SHP77 (cell line): ENCODE results near the gene GAN.

ENCODE experiments used
- DNase-seq, 2 experiments: peaks; one replicate each; lab custom pipeline; 2025; lab: John Stamatoyannopoulos, UW

Gene GAN, protein sequence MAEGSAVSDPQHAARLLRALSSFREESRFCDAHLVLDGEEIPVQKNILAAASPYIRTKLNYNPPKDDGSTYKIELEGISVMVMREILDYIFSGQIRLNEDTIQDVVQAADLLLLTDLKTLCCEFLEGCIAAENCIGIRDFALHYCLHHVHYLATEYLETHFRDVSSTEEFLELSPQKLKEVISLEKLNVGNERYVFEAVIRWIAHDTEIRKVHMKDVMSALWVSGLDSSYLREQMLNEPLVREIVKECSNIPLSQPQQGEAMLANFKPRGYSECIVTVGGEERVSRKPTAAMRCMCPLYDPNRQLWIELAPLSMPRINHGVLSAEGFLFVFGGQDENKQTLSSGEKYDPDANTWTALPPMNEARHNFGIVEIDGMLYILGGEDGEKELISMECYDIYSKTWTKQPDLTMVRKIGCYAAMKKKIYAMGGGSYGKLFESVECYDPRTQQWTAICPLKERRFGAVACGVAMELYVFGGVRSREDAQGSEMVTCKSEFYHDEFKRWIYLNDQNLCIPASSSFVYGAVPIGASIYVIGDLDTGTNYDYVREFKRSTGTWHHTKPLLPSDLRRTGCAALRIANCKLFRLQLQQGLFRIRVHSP

DNA sequence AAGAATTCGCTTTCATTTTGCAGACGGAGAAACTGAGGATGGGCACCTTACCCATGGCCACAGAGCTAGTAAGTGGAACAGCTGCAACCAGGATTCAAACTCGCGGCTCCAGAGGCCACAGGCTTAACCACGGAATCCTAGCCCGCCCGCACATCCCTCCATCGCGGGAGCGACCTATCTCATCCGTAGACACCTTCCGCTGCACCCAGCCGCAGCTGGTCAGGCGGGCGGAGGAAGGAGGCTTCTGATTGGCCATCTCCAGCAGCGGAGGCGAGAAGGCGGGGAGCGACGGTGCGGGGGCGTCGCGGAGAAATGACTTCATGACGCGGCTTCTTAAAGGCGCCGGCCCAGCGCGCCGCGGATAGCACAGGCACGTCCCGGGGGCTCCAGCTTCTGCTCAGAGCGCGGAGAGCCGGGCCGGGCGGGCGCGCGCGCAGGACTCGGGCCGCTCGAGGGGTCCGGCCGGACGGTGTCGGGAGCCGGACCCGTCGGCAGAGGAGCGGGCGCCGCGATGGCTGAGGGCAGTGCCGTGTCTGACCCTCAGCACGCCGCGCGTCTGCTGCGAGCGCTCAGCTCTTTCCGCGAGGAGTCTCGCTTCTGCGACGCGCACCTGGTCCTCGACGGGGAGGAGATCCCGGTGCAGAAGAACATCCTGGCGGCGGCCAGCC is at the start of gene GAN:
Gene GAN, plus strand, starts transcription at position 360 of the 668 bp plus-strand sequence. Its CDS starts 152 bp downstream, at position 512.
- peak; percentile 97 to 99 for DNase-seq

DNA sequence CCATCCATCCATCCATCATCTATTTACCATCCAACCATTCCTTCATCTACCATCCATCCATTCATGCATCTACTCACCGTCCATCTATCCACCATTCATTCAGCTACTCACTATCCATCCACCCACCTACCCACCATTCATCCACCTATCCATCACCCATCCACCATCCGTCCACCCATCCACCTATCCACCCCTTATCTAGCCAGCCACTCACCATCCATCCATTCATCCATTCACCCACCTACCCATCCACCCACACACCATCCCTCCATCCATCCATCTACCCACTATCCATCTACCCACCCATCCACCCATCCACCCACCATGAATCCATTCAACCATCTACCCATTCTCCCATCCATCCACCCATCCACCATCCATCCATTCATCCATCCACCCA is 49.7 kb upstream of the GAN start:
- DNase-seq: no peak

DNA sequence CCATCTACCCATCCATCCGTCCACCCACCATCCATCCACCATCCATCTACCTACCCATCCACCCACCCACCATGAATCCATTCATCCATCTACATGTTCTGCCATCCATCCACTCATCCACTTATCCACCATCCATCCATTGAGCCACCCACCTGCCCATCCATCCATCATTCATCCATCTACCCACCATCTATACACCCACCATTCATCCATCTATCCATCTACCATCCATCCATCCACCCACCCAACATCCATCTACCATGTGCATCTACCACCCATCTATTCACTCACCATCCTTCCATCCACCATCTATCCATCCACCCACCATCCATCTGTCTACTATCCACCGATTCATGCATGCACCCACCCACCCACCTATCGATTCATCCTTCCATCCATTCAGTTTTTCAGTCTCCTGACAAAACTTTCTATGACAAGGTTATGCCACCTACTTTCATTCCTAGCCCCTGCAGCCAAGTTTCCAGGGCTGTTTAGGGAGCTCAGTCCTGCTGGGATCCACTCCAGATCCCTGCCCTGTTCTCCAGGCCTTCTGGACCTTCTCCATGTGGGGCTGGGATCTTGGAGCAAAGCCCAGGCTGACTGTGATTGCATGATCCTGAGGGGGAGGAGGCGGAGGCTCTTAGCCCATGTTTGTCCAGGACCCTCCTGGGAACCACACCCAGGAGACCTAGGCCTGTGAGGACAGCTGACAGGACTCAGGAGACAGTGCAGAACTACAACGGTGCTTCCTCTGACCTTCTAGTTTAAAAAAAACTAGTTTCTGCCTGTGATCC is 48.9 kb upstream of the GAN start:
- no peak for DNase-seq

DNA sequence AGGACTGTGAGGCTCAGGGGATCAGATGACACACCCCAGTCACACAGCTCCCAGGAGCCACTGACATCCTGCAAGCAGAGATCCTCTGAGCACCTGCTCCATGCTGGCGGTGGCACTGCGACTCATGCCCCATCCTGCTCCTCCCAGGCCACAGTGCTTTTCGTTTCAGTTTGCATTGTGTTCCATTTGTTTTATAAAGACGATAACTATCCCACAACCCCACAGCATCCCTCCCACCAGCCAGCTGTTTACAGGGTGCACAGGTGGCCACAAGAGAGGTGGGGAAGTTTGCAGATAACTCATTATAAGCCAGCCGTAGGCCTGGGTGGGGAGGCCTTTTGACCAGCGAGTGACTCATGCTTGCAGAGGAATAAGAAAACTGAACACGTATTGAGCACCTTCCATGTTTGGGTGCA is 48.1 kb upstream of the GAN start:
- DNase-seq: peak in 1 of 2 experiments; percentile 39

DNA sequence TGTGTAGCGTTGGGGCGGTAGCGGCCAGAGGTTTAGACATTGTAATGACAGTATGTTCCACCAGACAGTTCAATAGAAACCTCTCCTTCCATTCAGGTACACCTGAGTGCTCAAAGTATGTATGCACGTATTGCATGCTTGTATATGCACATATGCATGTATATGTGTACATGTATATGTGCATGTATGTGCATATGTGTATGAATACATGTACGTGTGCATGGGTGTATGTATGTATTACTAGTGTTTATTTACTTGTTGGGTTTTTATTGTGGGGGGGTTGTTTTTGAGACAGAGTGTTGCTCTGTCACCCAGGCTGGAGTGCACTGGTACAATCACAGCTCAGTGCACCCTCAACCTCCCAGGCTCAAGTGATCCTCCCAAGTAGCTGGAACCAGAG is 46.3 kb upstream of the GAN start:
- DNase-seq: no peak

DNA sequence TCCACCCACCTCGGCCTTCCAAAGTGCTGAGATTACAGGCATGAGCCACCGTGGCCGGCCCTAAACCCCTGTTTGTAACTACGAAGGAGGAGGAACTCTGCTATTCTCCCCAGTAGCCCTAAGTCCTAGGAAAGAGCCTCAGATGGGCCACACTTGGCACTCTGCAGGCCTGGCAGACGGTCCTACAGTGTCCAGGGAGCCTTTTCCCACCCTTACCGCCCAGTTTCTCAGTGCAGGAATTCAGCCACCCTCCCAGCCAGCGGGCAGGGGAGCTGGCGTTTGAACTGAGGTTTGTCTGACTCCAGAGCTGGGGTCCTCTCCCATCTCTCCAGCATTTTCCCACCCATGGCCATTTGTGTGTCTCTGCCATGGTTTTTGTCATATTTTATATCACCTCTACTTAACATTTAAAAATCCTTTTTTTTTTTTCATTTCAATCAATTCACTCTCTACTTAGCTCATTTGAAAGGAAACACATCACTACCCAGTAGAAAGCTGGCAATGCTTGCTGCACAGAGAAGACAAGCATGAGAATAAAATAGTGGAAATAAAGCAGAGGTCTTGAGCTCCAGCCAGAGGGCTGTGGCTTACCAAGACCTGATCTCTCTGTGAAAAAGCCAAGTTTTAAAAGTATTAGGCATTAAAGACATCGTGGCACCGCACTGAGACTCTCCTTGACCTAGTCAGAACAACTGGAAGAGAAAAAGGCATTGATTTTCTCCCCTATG is 41.4 kb upstream of the GAN start:
- no peak for DNase-seq

DNA sequence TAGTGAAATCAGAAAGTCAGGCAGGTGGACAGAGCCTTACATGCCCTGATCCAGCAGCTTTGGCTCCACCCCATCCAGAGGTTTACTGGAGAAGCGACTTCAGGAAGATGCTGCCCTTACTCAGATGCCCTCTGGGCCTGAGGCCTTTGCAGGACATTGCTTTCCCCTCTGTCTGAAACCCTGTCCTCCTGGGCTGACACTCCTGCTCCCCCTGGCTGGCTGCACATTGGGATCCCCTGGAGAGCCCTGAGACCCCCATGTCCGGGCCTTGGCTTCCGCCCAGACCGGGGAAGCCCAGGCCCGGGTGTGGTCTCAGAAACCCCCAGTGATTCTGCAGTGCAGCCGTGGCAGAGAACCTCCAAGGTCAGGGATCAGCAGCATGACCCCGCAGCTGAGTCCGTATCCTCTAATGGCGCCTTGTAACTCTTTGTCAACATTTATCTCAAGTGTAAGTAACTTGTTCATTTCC is 39.7 kb upstream of the GAN start:
- DNase-seq: no peak

DNA sequence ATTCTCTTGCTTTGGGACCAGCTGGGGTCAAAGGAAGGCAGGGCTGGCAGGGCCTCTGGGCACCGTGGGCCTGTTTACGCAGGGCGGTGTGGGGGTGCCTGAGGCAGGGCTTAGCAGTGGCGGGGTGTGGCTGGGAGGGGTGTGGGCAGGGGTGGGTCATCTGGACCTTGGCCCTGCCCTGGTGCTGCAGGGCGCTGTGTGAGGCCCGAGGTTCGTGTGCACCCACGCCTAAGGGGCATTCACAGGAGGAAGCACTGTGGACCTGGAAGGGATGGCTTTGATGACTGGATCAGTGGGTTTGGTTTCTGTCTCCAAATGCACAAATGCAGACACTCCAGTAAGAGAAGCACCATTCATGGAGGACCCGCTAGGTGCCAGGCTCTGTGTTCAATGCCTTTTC is 39.0 kb upstream of the GAN start:
- DNase-seq: no peak

DNA sequence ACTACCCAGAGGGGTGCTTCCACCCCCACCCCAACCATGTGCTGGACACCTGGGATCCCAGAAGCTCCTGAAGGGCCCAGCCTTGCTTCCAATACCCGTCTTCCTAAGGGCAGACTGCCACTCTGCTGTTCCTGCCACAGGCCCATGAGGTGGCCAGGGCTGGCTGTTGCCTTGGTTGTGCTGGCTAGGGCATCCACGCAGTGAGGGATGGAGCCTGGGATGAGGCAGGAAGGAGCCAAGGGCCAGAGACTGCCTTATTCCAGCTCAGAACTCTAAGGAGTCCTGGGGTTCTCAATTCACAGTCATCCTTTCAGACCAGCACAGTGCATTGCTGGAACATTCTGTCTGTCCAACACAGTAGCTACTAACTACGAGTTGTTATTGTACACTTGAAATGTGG is 38.4 kb upstream of the GAN start:
- DNase-seq: no peak

DNA sequence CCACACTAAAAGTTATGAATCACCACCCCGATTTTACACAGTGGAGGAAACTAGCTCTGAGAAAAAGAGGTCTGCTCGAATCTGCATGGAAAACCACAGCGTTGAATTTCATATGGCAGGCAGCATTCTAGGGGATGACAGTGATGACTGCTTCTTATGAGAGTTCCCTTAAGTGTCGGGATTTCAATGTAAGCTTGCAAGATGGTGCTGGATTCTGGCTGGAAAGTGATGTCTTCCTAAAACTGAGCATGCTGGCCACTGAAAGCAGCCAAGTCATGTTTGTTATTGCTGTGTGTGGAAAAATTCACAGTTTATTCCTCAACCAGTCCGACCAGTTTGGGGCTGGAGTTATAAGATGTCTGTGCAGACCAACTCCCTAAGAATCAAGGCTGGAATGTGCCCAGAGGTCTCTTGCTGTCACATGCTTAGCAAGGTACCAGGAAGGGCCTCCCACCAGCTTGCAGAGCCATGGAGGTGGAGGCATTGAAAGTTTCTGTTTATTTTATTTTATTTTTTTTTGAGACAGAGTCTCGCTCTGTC is 37.2 kb upstream of the GAN start:
- no peak for DNase-seq

DNA sequence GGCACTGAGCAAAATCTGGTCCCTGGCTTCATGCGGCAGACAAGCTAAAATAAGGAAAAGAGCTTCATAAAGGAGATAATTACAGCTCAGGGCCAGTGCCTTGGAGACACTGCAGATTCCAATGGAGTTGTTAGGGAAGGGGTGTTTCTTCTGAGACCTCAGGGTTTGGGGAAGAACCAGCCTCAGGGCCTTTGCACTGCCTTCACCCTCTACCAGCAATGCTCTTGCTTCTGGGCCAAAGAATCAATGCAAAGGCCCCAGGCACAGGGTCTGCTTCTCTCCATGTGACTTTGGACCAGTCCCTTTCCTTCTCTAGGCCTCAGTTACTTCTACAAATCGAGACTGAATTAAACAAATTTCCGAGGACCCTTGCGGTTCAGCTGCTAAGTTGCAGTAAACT is 36.2 kb upstream of the GAN start:
- no peak for DNase-seq

DNA sequence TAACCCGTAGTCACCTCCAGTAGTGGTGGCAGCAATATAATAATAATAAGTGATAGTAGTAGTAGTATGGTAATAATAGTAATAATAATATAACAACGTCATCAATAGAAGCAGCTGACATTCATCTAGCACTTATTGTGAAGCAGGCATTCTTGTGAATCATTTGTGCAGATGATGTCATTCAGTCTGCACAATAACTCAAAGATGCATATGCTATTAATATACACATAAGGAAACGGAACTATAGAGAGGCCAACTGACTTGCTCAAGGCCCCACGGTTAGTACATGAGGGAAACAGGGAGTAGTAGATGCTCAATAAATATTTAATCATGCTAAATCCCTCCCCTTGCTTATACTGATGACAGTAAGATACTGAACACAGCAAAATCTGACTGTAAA is 35.4 kb upstream of the GAN start:
- DNase-seq: no peak

DNA sequence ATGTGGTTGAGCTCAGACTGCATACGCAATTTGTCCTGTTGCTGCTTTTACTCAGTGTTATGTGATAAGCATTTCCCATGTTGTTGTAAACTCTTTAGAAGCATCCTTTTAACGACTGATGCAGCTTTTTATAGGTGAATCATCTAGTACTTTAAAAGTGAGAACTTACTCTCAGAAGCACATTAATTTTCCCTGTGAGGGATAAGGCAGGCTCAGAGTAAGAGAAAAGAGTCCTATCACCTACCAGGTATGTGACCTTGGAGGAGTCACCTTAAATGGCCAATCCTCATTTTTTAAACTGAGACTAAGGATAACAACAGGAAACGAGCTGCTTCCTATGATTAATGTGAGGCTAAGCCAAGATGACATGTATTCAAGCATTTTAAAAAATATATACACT is 34.4 kb upstream of the GAN start:
- DNase-seq: no peak

DNA sequence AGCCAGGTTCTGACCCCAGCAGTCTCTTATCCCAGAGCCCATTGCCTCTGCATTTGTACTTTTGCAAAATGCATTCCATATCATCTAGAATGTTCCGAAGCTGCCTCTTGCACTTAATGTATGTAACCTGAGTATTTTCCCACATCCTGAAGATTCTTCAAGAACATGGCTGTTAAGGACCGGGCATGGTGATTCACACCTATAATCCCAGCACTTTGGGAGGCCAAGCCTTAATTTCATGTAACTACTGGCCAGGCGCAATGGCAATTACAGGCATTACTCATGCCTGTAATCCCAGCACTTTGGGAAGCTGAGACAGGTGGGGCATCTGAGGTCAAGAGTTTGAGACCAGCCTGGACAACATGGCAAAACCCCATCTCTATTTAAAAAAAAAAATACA is 31.7 kb upstream of the GAN start:
- no peak for DNase-seq

DNA sequence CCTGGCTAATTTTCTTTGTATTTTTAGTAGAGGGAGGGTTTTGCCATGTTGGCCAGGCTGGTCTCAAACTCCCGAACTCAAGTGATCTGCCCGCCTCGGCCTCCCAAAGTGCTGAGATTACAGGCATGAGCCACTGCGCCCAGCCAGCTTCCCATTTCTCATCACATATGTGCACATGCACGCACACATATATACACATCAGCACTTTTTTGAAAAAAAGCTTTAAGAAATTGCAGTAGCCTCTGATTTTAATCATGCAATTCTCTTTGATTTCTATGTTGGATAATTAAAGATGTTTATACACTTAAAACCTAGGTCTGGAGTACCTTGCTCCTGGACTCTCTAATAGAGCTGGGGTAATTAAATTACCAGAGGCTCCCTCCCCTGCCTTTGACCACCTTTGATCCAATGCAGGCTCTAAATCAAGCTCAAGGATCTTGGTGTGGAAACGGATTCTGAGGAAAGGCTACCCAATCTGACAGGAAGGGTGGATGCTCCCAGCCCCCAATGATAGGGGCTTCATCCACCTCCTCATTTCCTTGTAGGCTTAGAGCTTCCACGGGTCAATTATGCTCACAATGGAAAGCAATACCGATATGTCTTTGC is 29.7 kb upstream of the GAN start:
- DNase-seq: no peak

DNA sequence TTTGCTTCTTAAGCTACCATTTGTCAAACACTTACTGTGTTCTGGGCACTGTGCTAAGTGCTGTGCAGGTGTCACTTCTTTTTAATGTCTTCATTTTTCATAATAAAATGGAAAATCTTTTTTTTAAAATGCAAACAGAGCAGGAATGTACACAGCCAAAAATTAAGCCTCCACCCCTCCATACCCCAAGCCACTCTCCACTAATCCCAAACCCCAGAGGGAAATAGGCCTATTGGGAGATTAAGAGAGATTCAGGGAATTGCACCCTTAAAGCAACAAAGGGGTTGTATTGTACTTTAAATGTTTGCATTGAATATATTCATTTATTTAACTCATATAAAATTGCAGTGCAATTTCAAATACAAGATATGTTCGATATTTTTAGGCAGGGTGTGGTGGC is 28.6 kb upstream of the GAN start:
- DNase-seq: no peak

DNA sequence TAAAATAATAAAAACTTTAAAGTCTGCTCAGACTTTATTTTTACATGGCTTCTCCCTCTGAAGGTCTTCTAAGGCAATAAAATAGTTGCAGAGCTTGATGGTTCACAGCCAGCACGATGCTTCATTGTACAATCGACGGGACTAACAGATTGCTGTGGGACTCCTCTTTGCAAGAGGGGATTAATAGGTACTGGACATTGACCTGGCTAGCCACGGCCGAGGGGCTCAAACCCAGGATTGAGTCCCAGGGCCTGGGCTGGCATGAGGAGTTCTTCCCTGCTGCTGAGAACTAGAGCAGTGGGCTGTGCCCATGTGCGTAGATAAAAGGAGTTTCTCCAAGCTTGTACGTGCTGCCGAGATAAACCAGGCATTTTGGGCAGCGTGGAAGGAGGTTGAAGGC is 23.6 kb upstream of the GAN start:
- DNase-seq: no peak

DNA sequence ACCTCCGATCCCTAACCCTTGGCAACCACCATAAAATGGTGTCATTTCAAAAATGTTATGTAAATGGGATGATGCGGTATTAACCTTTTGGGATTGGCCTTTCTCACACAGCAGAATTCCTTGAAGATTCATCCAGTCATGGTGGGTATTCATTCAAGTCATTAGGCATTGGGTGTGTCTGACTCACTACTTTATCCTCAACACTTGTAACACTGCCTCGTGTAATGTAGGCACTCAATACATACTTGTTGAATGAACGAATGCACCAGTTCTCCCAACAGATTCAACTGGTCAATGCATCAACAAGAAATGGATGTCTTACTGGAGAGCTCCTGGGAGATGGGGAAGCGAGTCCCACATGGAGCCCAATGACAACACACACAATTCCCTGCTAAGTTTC is 21.8 kb upstream of the GAN start:
- DNase-seq: no peak

DNA sequence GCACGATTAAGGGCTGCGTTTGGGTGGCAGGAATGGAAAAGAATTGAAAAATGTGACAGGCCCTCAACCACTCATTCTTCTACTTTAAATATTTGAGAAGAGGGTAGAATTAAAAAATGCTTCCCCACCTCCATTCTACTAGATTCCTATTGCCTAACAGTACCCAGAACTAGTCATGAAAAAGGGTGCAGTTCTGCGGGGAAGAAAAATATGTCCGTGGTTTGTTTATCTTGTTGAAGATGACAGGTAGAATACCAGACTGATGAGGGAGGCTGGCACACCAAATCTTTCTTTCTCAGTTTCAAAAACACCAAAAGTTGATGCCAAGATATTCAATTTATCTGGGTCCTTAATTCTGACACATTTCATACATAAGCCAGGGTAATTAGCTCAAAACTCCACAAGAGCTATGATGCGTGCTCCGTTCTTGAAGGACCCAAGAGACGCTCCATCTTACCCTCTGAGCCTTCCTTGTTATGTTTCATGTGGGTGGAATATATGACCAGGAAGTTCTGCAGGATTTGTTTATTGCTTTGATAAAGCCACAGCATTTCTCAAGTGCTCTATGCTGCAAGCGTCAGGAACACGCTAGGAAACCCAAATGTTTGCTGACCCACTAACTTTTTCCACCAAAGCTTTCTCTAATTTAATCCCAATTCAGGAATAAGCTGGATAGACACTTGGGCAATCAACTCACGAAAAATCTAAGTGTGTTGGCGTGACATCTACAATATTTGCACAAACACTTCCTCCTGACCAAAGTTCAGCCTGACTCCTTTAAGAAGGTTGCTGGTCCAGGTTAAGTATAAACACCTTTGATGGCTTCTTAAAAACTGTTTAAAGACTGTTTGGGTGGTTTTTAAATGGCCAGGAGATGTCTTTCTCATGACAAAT is 20.6 kb upstream of the GAN start:
- DNase-seq: no peak

DNA sequence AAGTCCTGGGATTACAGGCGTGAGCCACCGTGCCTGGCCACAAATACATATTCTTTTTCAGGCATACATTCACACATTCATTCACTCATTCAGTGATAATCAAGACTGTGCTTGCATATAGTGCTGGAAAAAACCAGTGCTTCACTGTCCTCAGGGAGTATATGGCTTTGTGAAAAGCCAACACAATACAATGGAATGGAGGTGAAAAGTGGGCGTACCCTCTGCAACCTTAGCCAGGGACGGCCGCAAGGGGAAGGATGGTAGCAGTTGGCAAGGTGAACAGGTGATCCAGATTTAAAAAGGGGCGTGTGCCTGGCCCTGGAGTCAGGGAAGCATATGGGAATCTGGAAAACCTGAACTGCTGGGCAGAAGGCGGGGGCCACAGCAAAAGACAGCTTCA is 18.1 kb upstream of the GAN start:
- no peak for DNase-seq
